ENCODE results near the gene NTRK3.

The NTRK3 gene

DNA sequence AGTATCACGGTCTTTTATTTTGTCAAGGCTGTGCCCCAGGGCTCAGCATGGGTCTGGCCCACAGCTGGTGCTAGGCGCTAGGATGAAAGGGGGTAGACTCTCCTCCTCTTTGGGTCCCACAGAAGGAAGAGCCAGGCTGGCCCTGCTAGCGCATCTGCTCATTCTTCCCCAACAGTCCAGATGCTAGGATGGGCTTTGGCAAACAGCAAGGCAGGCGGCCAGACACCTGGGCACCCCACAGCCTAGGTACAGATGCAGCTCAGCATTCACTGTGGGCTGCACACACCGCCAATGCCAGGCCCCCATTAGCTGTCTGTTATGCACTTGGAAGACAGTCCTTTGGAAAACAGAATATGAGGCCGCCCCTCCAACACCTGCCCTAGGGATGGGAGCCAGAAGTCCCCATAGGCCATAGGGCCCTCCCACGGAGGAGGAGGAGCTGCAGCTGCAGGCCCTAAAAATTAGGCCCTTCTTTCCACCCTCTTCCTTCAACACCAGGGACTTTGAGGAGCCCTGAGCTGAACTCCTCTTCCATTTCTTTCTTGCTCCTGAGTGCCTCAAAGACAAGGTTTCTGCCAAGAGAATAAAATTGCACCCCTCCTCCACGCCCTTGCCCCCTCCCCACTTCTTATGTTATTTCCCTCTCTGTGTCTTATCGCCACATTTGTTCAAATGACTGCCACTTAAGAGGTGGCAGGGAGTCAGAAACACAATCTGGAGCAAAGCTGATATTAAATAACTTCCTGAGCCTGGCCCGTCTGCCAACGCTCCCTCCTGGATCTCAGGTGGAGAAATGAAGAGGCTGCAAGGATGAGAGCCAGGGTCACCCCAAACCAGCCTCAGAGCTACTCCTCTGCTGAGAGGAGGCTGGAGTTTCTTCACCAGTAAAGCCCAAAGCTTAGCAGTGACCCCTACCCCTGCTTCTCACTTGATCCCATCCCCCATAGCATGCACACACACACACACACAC is 13.7 kb downstream of the NTRK3 start:
- H3K4me3 ChIP-seq (ENCODE audit: low read depth, low read length), result no peak overlapping the region
- no peak for TF ChIP-seq CTCF (IDR thresholded peaks at IDR 0.05; ENCODE audit: borderline replicate concordance, insufficient read depth, low read depth, low read length)

DNA sequence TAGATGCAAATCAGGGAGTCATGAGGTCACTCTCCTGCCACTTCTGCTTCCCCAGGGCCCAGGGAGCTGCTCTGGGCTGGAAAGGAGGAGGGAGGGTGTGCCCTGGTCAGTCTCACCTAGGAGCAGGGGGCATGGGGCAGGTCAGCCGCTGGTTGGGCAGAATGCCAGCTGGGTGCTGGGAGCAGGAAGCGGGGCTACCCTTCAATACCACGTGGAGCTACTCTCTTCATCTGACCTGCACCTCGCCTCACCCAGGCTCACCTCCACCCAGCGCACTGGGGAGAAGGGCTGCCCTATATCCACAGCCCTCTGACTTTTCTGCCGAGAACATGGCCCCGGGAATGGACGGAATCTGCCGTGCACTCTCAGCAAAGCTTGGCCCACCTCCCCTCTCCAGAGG is 15.1 kb downstream of the NTRK3 start:
- no peak for TF ChIP-seq CTCF (IDR thresholded peaks at IDR 0.05; ENCODE audit: borderline replicate concordance, insufficient read depth, low read depth, low read length)
- H3K4me3 ChIP-seq (ENCODE audit: low read depth, low read length), result no peak overlapping the region

DNA sequence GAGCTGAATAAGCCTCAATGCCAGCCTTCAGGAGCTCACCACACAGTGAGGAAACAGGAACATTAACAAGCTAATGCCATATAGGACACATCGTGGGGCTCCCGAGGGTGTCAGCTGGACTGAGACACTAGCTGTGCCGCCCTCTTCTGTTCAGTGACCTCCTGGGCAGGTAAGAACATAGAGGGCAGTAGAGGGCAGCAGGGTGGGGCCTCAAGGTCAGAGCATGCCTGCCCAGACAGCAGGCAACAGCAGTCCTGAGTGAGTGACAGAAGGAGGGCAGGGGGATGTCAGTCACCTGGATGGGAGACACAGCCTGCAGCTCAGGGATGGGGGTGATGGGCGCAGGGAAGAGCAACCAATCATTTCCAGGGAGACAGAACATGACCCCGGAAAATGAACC is 15.5 kb downstream of the NTRK3 start:
- no peak overlapping the region for H3K4me3 ChIP-seq (ENCODE audit: low read depth, low read length)
- TF ChIP-seq CTCF (IDR thresholded peaks at IDR 0.05; ENCODE audit: borderline replicate concordance, insufficient read depth, low read depth, low read length), result no peak

- no peak overlapping the region for H3K4me3 ChIP-seq (ENCODE audit: low read depth, low read length)
- no peak for TF ChIP-seq CTCF (IDR thresholded peaks at IDR 0.05; ENCODE audit: borderline replicate concordance, insufficient read depth, low read depth, low read length)
These were observed 16.9 kb downstream of the NTRK3 start for GRCh38 chr15:88239594-88239993.

- no peak for TF ChIP-seq CTCF (IDR thresholded peaks at IDR 0.05; ENCODE audit: borderline replicate concordance, insufficient read depth, low read depth, low read length)
- H3K4me3 ChIP-seq (ENCODE audit: low read depth, low read length), result no peak overlapping the region
These were observed 17.7 kb downstream of the NTRK3 start for GRCh38 chr15:88238618-88239430.

DNA sequence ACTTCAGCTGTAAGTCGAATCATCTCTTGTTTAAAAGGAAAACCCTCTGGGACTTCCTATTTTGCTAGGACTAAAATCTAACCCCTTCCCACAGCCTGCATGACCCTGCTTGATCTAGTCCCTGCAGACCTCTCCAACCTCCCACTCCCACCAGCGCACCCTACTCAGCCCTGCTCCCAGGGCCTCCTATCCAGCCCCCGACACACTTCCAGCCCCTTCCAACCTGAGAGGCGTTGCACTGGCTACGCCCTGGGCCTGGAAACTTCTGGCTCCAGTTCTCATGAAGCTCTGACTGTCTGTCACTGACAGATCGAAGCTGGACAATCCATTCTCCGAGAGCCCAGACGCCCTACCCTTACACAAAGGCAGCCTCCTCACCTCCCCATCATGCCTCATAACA is 21.8 kb downstream of the NTRK3 start:
- H3K4me3 ChIP-seq (ENCODE audit: low read depth, low read length), result no peak overlapping the region
- TF ChIP-seq CTCF (IDR thresholded peaks at IDR 0.05; ENCODE audit: borderline replicate concordance, insufficient read depth, low read depth, low read length), result no peak
